ENCODE results near the gene CDK14. TPM values are rescaled to one million over a fixed set of nuclear protein-coding genes. Genes with fewer than 3 reads are reported as not detected.

Gene CDK14
- total RNA-seq, 1 donor = 41.0 TPM

- TF ChIP-seq, protein P1, sequence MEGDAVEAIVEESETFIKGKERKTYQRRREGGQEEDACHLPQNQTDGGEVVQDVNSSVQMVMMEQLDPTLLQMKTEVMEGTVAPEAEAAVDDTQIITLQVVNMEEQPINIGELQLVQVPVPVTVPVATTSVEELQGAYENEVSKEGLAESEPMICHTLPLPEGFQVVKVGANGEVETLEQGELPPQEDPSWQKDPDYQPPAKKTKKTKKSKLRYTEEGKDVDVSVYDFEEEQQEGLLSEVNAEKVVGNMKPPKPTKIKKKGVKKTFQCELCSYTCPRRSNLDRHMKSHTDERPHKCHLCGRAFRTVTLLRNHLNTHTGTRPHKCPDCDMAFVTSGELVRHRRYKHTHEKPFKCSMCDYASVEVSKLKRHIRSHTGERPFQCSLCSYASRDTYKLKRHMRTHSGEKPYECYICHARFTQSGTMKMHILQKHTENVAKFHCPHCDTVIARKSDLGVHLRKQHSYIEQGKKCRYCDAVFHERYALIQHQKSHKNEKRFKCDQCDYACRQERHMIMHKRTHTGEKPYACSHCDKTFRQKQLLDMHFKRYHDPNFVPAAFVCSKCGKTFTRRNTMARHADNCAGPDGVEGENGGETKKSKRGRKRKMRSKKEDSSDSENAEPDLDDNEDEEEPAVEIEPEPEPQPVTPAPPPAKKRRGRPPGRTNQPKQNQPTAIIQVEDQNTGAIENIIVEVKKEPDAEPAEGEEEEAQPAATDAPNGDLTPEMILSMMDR (IDR thresholded peaks at IDR 0.05; ENCODE audit: insufficient read depth, low read depth, low read length) = no peak
- no peak overlapping the region for H3K4me3 ChIP-seq (ENCODE audit: low read depth, low read length)
- DNase-seq (ENCODE audit: low read depth) = no peak
Observed at GRCh38 chr7:90864088-90864487, 268.0 kb downstream of the CDK14 start.

DNA sequence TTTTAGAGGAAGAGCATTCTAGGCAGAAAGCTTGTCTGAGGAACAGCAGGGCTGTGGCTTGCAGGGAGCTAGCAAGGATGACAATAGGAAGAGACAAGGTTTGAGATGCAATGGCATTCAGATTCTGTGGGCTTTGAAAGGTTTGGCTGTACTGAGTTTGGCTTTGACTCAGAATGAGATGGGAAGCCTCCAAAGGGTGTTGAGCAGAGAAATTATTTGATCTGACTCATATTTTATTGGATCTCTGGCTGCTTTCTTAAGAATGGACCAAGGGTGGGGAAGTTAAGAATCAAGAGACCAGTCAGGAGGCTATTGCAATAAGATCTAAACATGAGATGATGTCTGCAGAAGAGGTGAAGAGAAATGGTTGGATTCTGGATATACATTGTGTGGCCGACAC, 273.2 kb downstream of the CDK14 start:
- no peak for DNase-seq (ENCODE audit: low read depth)
- TF ChIP-seq, protein P1 (IDR thresholded peaks at IDR 0.05; ENCODE audit: insufficient read depth, low read depth, low read length) = no peak

GRCh38 chr7:90876701-90877100, 280.6 kb downstream of the CDK14 start:
- H3K4me3 ChIP-seq (ENCODE audit: low read depth, low read length) = no peak overlapping the region
- no peak for DNase-seq (ENCODE audit: low read depth)
- TF ChIP-seq, protein P1 (IDR thresholded peaks at IDR 0.05; ENCODE audit: insufficient read depth, low read depth, low read length) = no peak

More for the DNA sequence above, 273.2 kb downstream of the CDK14 start:
- H3K4me3 ChIP-seq (ENCODE audit: low read depth, low read length) = no peak overlapping the region

DNA sequence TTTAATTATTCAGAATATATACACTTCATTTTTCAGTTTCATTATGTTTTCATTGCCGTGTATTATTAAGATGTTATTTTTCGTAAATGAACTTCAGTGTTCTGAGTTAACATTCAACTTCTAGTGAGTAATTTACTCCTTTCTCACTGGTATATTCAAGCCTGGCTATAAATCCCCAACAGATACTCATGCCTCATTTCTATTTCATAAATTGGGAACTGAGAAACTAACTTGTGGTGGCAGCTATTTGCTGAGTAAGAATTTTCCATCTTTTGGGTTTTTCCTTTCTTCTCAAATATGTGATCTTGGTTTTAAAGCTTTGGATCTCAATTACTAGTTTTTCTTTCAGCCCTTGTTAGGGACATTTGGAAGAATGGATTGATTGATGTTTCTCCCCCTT, 281.1 kb downstream of the CDK14 start:
- no peak for DNase-seq (ENCODE audit: low read depth)
- no peak overlapping the region for H3K4me3 ChIP-seq (ENCODE audit: low read depth, low read length)
- TF ChIP-seq, protein P1 (IDR thresholded peaks at IDR 0.05; ENCODE audit: insufficient read depth, low read depth, low read length) = no peak

GRCh38 chr7:90879924-90880323, 283.8 kb downstream of the CDK14 start:
- H3K4me3 ChIP-seq (ENCODE audit: low read depth, low read length) = no peak overlapping the region
- DNase-seq (ENCODE audit: low read depth) = no peak
- TF ChIP-seq, protein P1 (IDR thresholded peaks at IDR 0.05; ENCODE audit: insufficient read depth, low read depth, low read length) = no peak

DNA sequence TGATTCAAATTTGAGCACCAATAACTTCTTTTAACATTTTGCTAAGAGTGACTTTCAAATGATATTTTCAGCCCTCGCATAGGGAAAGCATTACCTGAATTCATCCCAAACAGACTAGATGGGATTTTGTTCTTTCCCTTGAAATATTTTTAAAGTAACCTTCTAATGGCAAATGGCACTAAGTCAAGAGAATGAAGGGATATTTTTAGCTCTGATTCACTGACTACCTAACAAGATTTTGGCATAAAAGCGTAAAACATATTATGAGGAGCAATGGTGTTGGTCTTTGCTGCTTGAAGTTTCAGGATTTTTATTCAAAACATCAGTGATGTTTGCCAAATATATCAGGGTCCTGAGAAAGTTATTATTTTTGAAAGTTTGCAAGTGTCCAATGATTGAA, 290.3 kb downstream of the CDK14 start:
- DNase-seq (ENCODE audit: low read depth) = no peak
- TF ChIP-seq, protein P1 (IDR thresholded peaks at IDR 0.05; ENCODE audit: insufficient read depth, low read depth, low read length) = no peak
- no peak overlapping the region for H3K4me3 ChIP-seq (ENCODE audit: low read depth, low read length)

DNA sequence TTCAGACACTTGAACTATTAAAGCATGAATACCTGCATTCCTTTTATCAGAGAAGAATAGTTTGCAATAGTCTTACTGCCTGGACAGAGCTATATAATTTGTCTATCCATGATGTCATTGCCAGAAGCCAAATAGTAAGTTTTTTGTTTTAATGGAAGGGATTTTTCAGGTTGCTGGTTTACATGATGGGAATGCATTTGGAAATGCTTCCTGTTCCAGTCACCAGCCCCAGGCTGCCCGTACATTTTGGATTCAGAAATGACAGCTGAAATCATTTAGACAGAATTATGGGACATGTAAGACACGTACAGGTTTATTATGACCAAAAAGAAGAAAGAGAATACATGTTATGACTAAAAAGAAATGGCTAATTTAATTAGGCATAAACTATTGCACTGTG, 293.1 kb downstream of the CDK14 start:
- TF ChIP-seq, protein P1 (IDR thresholded peaks at IDR 0.05; ENCODE audit: insufficient read depth, low read depth, low read length) = no peak
- H3K4me3 ChIP-seq (ENCODE audit: low read depth, low read length) = no peak overlapping the region
- no peak for DNase-seq (ENCODE audit: low read depth)
